Peyer's patch (tissue), 4 donors: Measurements from ENCODE around the gene CD36. TPM values are rescaled to one million over a fixed set of nuclear protein-coding genes. Genes with fewer than 3 reads are reported as not detected.
A peak's percentile ranks its signal among the peaks of the same experiment; 100 is the strongest.

Experiments
- DNase-seq, 3 donors: peaks; one replicate each; pipeline ENCODE4 v3.0.0-alpha.2; 2017 to 2019
- H3K27ac ChIP-seq, 4 donors: fragments of 200-600 bp; sonication (generic); one replicate each; pipeline ENCODE4 v1.5.1; 2016 to 2019
- H3K27me3 ChIP-seq, 2 donors: fragments of 200-600 bp; sonication (generic); one replicate each; pipeline ENCODE4 v1.5.1; 2019
- H3K36me3 ChIP-seq, 3 donors: fragments of 200-600 bp; sonication (generic); one replicate each; pipeline ENCODE4 v1.5.1; 2016 to 2019
- H3K4me1 ChIP-seq, 4 donors: fragments of 200-600 bp; sonication (generic); one replicate each; pipeline ENCODE4 v1.5.1; 2016 to 2019
- H3K4me3 ChIP-seq, 4 donors: fragments of 200-600 bp; sonication (generic); 1 replicate in 3 of 4; 2 replicates in 1 of 4; pipeline ENCODE4 v1.5.1; 2016 to 2019; ENCODE audit warnings: mild to moderate bottlenecking in 1 of 4
- H3K9me3 ChIP-seq, 4 donors: fragments of 200-600 bp; sonication (generic); one replicate each; pipeline ENCODE4 v1.5.1; 2016 to 2019; ENCODE audit warnings: mild to moderate bottlenecking in 1 of 4
- POLR2A ChIP-seq, 2 donors: fragments of 450-650 bp; IDR thresholded peaks; one replicate each; pipeline ENCODE4 v1.5.1; 2017; ENCODE audit warnings: antibody characterized with exemption in 2 of 2, mild to moderate bottlenecking in 2 of 2, moderate library complexity in 2 of 2
- total RNA-seq, 4 donors: library from RNA; depleted of rRNA; stranded (reverse); fragments of >200 nt; gene quantifications; one replicate each; pipeline ENCODE4 v1.1.0, GENCODE V29; 2016
- TF ChIP-seq, protein P1 (sequence below), 6 experiments: fragments of 450-650 bp in 4 of 6; fragments of 200-600 bp in 2 of 6; sonication (generic) in 1 of 6; IDR thresholded peaks; one replicate each; pipeline ENCODE4 v1.5.1; 2017 to 2019; ENCODE audit warnings: antibody characterized with exemption in 6 of 6, mild to moderate bottlenecking in 3 of 6, moderate library complexity in 1 of 6

The CD36 gene
- total RNA-seq, 4 donors from 2014 or later = 8.9 to 35.5 (median 24.4) TPM

DNA sequence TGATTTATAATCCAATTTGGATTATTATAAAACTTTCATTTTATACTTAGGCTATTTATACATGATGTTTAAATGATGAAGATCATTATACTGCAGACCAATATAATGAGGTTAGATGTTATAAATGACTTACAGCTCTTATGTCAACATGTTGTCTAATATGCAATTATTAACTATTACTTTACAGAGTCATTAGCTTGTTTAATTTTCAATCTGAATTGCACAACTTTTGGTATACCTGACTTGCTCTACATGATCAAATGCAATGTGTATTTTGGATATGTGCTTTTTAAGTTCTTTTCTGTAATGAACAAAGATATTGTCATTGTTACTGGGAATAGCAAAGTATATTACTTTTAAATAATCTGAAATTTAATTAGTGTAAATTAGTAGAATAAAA, 569 bp downstream of the CD36 start:
- no peaks in the 10 kb centered on the region for H3K36me3 ChIP-seq
- DNase-seq = no peak
- H3K4me1 ChIP-seq = no peaks in the 10 kb centered on the region
- H3K9me3 ChIP-seq = no peaks in the 10 kb centered on the region
- H3K27ac ChIP-seq = no peak overlapping the region
- peak overlapping the region in 1 of 4 donors; percentile 3 for H3K4me3 ChIP-seq
- H3K27me3 ChIP-seq = no peaks in the 10 kb centered on the region
- TF ChIP-seq POLR2A (IDR thresholded peaks at IDR 0.05) = no peak
- TF ChIP-seq, protein P1, sequence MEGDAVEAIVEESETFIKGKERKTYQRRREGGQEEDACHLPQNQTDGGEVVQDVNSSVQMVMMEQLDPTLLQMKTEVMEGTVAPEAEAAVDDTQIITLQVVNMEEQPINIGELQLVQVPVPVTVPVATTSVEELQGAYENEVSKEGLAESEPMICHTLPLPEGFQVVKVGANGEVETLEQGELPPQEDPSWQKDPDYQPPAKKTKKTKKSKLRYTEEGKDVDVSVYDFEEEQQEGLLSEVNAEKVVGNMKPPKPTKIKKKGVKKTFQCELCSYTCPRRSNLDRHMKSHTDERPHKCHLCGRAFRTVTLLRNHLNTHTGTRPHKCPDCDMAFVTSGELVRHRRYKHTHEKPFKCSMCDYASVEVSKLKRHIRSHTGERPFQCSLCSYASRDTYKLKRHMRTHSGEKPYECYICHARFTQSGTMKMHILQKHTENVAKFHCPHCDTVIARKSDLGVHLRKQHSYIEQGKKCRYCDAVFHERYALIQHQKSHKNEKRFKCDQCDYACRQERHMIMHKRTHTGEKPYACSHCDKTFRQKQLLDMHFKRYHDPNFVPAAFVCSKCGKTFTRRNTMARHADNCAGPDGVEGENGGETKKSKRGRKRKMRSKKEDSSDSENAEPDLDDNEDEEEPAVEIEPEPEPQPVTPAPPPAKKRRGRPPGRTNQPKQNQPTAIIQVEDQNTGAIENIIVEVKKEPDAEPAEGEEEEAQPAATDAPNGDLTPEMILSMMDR (IDR thresholded peaks at IDR 0.05) = no peak

DNA sequence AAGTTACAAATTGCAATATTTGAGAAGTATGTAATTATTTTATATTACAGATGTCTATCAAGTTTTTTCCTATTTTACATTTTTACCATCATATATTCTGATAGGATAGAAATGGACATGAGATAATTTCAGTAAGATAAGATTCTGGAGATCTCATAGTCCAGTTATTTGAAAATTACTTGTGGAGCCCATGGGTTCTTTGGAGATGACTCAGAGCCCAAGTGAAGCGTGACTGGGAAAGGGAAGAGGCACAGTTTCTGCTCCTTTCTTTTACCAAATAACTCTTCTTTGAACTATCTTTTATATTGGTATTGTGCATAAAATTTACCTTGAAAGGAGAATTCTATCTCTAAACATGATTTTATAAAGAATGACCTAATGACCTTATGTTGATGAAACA, 2.4 kb downstream of the CD36 start:
- no peaks in the 10 kb centered on the region for H3K27me3 ChIP-seq
- H3K36me3 ChIP-seq = no peaks in the 10 kb centered on the region
- TF ChIP-seq POLR2A (IDR thresholded peaks at IDR 0.05) = no peak
- TF ChIP-seq, protein P1 (IDR thresholded peaks at IDR 0.05) = no peak
- H3K4me1 ChIP-seq = no peaks in the 10 kb centered on the region
- H3K9me3 ChIP-seq = no peaks in the 10 kb centered on the region
- H3K4me3 ChIP-seq = no peak overlapping the region
- no peak for DNase-seq
- no peak overlapping the region for H3K27ac ChIP-seq

DNA sequence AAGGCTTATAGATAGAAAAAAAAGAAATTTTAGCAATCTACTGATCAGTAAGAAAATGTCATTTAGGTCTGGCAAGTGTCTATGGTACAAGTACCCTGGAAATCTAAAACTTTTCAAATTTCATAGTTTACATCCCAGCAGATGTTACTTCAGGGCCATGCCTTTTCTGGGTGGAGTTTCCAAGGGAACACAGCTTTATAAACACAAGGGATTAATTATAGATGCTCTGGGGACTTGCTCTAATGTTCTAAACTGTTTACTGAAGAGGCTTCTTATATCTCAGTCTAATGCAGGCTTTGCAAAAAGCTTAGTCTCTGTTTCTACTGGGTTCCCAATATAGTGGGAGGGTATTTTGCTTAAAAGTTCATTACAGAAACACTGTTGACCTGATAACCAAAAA, 3.1 kb downstream of the CD36 start:
- H3K36me3 ChIP-seq = no peaks in the 10 kb centered on the region
- no peaks in the 10 kb centered on the region for H3K4me1 ChIP-seq
- DNase-seq = no peak
- TF ChIP-seq POLR2A (IDR thresholded peaks at IDR 0.05) = no peak
- TF ChIP-seq, protein P1 (IDR thresholded peaks at IDR 0.05) = no peak
- H3K4me3 ChIP-seq = no peak overlapping the region
- H3K9me3 ChIP-seq = no peaks in the 10 kb centered on the region
- H3K27me3 ChIP-seq = no peaks in the 10 kb centered on the region
- no peak overlapping the region for H3K27ac ChIP-seq

DNA sequence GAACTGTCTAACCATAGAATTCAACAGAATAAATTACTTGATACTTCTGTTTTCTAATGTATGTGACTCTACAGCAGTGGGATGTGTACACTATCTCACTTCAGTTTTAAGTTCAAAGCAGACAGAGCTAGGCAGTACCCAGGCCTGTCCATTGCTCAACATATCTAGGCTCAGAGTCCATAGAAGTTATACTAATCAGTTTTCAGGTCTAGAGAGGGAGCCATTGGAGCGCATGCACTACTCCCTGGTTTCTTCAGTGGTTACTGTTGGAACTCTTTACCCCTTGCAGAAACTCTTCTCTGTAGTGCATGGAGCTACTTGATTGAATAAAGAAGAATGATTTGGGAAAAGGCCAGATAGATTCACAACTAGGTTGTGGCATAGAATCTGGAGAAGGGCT, 4.4 kb downstream of the CD36 start:
- no peaks in the 10 kb centered on the region for H3K27me3 ChIP-seq
- H3K4me3 ChIP-seq = no peak overlapping the region
- no peaks in the 10 kb centered on the region for H3K4me1 ChIP-seq
- TF ChIP-seq, protein P1 (IDR thresholded peaks at IDR 0.05) = no peak
- peak overlapping the region in 1 of 4 donors; percentile 5 for H3K27ac ChIP-seq
- DNase-seq = no peak
- no peaks in the 10 kb centered on the region for H3K36me3 ChIP-seq
- no peaks in the 10 kb centered on the region for H3K9me3 ChIP-seq

DNA sequence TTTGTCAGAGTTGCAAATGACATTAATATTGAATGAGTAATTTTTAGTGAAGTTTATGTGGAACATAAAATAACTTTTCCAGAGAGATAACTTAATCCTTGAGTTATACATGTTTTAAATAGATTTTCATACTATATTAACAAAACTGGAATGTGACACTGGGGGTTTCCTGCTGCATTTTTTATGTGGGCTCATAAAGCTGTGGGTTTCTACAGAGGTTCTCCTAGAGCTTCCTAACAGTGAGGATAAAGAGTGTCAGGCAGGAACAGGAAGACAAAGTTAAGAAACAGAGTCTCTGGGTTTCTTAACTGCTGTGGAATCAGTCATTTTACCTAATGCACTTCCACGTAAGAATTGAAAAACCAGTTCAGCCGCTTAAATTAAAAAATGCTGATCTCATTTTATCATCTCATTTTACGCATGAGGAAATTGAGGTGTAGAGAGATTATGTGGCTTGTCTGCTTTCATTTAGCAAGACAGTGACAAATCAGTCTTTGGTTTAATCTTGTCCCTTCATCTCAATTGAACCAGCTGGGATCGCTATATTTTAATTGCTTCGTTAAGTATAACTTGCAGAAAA, 5.0 kb downstream of the CD36 start:
- Histone ChIP-seq H3K27me3 (no peaks in the 10 kb centered on the region), H3K36me3 (no peaks in the 10 kb centered on the region), H3K4me1 (no peaks in the 10 kb centered on the region), H3K27ac (peak overlapping the region in 1 of 4 donors; percentile 5), H3K9me3 (no peaks in the 10 kb centered on the region), H3K4me3 (no peak overlapping the region)
- TF ChIP-seq, protein P1 (IDR thresholded peaks at IDR 0.05) = no peak
- no peak for TF ChIP-seq POLR2A (IDR thresholded peaks at IDR 0.05)
- no peak for DNase-seq

DNA sequence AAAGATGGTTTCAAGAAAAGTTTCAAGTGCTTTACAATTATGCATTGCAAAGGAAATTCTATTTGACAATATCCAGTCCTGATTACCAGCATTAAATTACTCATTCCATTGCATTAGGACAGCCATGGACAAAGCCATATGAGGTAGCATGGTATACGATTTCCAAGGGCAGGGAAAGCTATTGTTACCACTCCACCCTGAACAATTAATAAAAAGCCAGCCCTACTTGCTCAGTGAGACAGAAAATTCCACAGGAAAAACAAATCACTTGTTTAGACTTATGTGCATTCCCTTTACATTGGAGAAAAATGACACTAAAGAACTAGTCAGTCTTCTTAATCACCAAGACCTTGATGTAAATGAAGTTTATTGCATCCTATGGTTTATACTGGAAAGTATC, 5.6 kb downstream of the CD36 start:
- Histone ChIP-seq H3K27me3 (no peaks in the 10 kb centered on the region), H3K9me3 (no peaks in the 10 kb centered on the region), H3K27ac (no peak overlapping the region), H3K36me3 (no peaks in the 10 kb centered on the region), H3K4me3 (no peak overlapping the region), H3K4me1 (no peaks in the 10 kb centered on the region)
- TF ChIP-seq, protein P1 (IDR thresholded peaks at IDR 0.05) = no peak
- TF ChIP-seq POLR2A (IDR thresholded peaks at IDR 0.05) = no peak
- DNase-seq = no peak
